GM12878 (cell line): ENCODE data around the gene RAD51B. TPM values are rescaled to one million over a fixed set of nuclear protein-coding genes. Genes with fewer than 3 reads are reported as not detected.

Experiments used
- ATAC-seq: fragments of 200-7000 bp; cut with Tn5 transposase; 3 replicates; pipeline ENCODE4 v1.9.1; 2020; ENCODE audit warnings: mild to moderate bottlenecking, moderate library complexity
- BruUV-seq: library from RNA; stranded (reverse); fragments of 400-500 nt; replicated peaks from 2 replicates; lab custom pipeline; 2021; lab: Mats Ljungman, UMichigan
- CTCF ChIA-PET: fragments of 300-600 bp; sonication (Branson Sonifier 250); formaldehyde crosslinking; extraction: SDS; loops from one replicate; lab custom pipeline; 2021; ENCODE audit warnings: inconsistent platforms; lab: Yijun Ruan, JAX
- POLR2A ChIA-PET: fragments of 350-600 bp; formaldehyde crosslinking; extraction: SDS; loops from one replicate; lab custom pipeline; 2021; ENCODE audit warnings: inconsistent platforms; lab: Charles Lee
- RAD21 ChIA-PET: fragments of 300-600 bp; sonication (Branson Sonifier 250); formaldehyde crosslinking; loops from one replicate; lab custom pipeline; 2023; ENCODE audit warnings: antibody characterized with exemption; ENCODE audit not compliant: unreplicated experiment; lab: Charles Lee
- SMC1A ChIA-PET: fragments of 300-600 bp; sonication (Branson Sonifier 250); formaldehyde crosslinking; loops from one replicate; lab custom pipeline; 2023; ENCODE audit not compliant: unreplicated experiment, uncharacterized antibody; lab: Charles Lee
- DNase-seq: peaks from one replicate; pipeline ENCODE4 v3.0.0-alpha.2; 2011; ENCODE audit warnings: low read depth, low spot score
- FAIRE-seq: peaks from 3 replicates; lab custom pipeline; 2011; peaks lifted over from hg19 to GRCh38; lab: Jason Lieb, UNC
- H2AFZ ChIP-seq: 2 replicates; pipeline ENCODE4 v1.6.0; 2011; ENCODE audit warnings: low read depth, low read length, control low read depth; ENCODE audit not compliant: control insufficient read depth
- H3K27ac ChIP-seq: 2 replicates; pipeline ENCODE4 v1.5.1; 2011; ENCODE audit warnings: control low read depth; ENCODE audit not compliant: control insufficient read depth, insufficient read depth
- H3K27me3 ChIP-seq, 2 experiments: replicated peaks in 1 of 2; 2 replicates each; pipeline versions ENCODE4 v1.6.0 to v1.6.1; 2011; ENCODE audit warnings: low read length in 1 of 2; ENCODE audit not compliant: control insufficient read depth in 2 of 2, insufficient read depth in 2 of 2
- H3K36me3 ChIP-seq, 2 experiments: 2 replicates each; pipeline ENCODE4 v1.5.1; 2011; ENCODE audit warnings: low read length in 1 of 2; ENCODE audit not compliant: control insufficient read depth in 2 of 2, insufficient read depth in 2 of 2
- H3K4me1 ChIP-seq: 2 replicates; pipeline ENCODE4 v1.6.1; 2011; ENCODE audit warnings: mild to moderate bottlenecking, low read length, moderate library complexity, mixed read lengths; ENCODE audit not compliant: control insufficient read depth, insufficient read depth
- H3K4me2 ChIP-seq: 2 replicates; pipeline ENCODE4 v1.6.0; 2011; ENCODE audit warnings: control low read depth; ENCODE audit not compliant: control insufficient read depth, insufficient read depth
- H3K4me3 ChIP-seq: fragments of 200-600 bp; sonication (generic); 2 replicates; pipeline ENCODE4 v1.5.1; 2016
- H3K79me2 ChIP-seq: 2 replicates; pipeline ENCODE4 v1.6.0; 2011; ENCODE audit warnings: low read length; ENCODE audit not compliant: control insufficient read depth, insufficient read depth
- H3K9ac ChIP-seq: 2 replicates; pipeline ENCODE4 v1.8.0; 2011; ENCODE audit warnings: low read length, control low read depth, mixed read lengths; ENCODE audit not compliant: control insufficient read depth, insufficient read depth
- H3K9me3 ChIP-seq: replicated peaks from 3 replicates; pipeline ENCODE4 v1.5.1; 2011; ENCODE audit warnings: mild to moderate bottlenecking, low read length; ENCODE audit not compliant: control insufficient read depth, insufficient read depth
- H4K20me1 ChIP-seq: 2 replicates; pipeline ENCODE4 v1.6.0; 2011; ENCODE audit not compliant: control insufficient read depth, insufficient read depth
- CBX3 ChIP-seq: fragments of 200-600 bp; sonication (generic); IDR thresholded peaks from 2 replicates; pipeline ENCODE4 v1.6.1; 2016; ENCODE audit warnings: low read depth, borderline replicate concordance
- CEBPZ ChIP-seq: fragments of 150-350 bp; IDR thresholded peaks from 2 replicates; pipeline ENCODE4 v1.6.1; 2016; ENCODE audit warnings: low read depth, low read length
- HDAC6 ChIP-seq: fragments of 200-600 bp; sonication (generic); IDR thresholded peaks from one replicate; pipeline ENCODE4 v1.8.0; 2017; ENCODE audit warnings: antibody characterized with exemption; ENCODE audit not compliant: unreplicated experiment
- NFXL1 ChIP-seq: fragments of 450-650 bp; IDR thresholded peaks from 2 replicates; pipeline ENCODE4 v1.6.1; 2017; ENCODE audit warnings: antibody characterized with exemption, mild to moderate bottlenecking, borderline replicate concordance
- POLR2AphosphoS2 ChIP-seq: IDR thresholded peaks from 2 replicates; pipeline ENCODE4 v1.6.1; 2011; ENCODE audit warnings: low read depth, mild to moderate bottlenecking, low read length, improper control_type of control experiment, moderate library complexity
- RAD21 ChIP-seq: IDR thresholded peaks from 2 replicates; pipeline ENCODE4 v1.6.1; 2011; ENCODE audit warnings: mild to moderate bottlenecking, low read depth, low read length, moderate library complexity; ENCODE audit not compliant: insufficient read depth
- SMARCA5 ChIP-seq: fragments of 450-650 bp; IDR thresholded peaks from 2 replicates; pipeline ENCODE4 v1.6.1; 2017; ENCODE audit warnings: mild to moderate bottlenecking
- TCF3 ChIP-seq: IDR thresholded peaks from 2 replicates; pipeline ENCODE4 v1.6.1; 2012; ENCODE audit warnings: low read depth, mild to moderate bottlenecking, low read length, borderline replicate concordance; ENCODE audit not compliant: insufficient read depth
- ZNF207 ChIP-seq: fragments of 450-650 bp; IDR thresholded peaks from 2 replicates; pipeline ENCODE4 v1.6.1; 2014; ENCODE audit warnings: antibody characterized with exemption, mild to moderate bottlenecking, borderline replicate concordance
- ZNF592 ChIP-seq: fragments of 450-650 bp; IDR thresholded peaks from 2 replicates; pipeline ENCODE4 v1.6.1; 2017; ENCODE audit warnings: mild to moderate bottlenecking, moderate library complexity
- ZZZ3 ChIP-seq: IDR thresholded peaks from 2 replicates; pipeline ENCODE4 v1.6.1; 2011; ENCODE audit warnings: low read depth; ENCODE audit not compliant: control insufficient read depth, insufficient read length
- WGBS: methylation state at CpG from one replicate; pipeline ENCODE4 v1.1.6; 2016; ENCODE audit warnings: low lambda C conversion rate; ENCODE audit not compliant: insufficient replicate concordance, insufficient coverage; ENCODE audit errors: missing lambda C conversion rate; 5-methylcytosine and 5-hydroxymethylcytosine counted together
- in situ Hi-C: fragments of 300-500 bp; cut with MboI; formaldehyde crosslinking; loops from 9 replicates; pipeline ENCODE4 v1.14.3; 2018; ENCODE audit warnings: mixed read lengths
- intact Hi-C: fragments of 100-400 bp; cut with micrococcal nuclease; formaldehyde crosslinking; loops from one replicate; pipeline ENCODE4 v1.14.2; 2022; ENCODE audit not compliant: unreplicated experiment
- polyA plus RNA-seq, 11 experiments: library from polyadenylated mRNA; depleted of rRNA in 4 of 11; unstranded in 6 of 11; stranded (reverse) in 5 of 11; fragments of >200 nt; fragmentation: Nextera tagmentation in 4 of 11; fragmentation: Illumina TruSeq in 1 of 11; extraction: Ambion mirVana in 4 of 11; extraction: Trizol in 1 of 11; gene quantifications; 1 replicate in 1 of 11; 2 replicates in 10 of 11; pipeline versions ENCODE4 v1.2.1 to v1.2.3, GENCODE V29; 2011 to 2016; ENCODE audit warnings: inconsistent platforms in 2 of 11, missing spikeins in 2 of 11, low read depth in 1 of 11
- total RNA-seq, 4 experiments: library from RNA; depleted of rRNA in 3 of 4; stranded (reverse); fragments of >200 nt in 3 of 4; fragmentation: Illumina TruSeq in 1 of 4; extraction: Trizol in 1 of 4; gene quantifications; 2 replicates each; pipeline versions ENCODE4 v1.2.1 to v1.2.3, GENCODE V29; 2013 to 2021
- TF ChIP-seq, protein P1 (sequence below): fragments of 450-650 bp; IDR thresholded peaks from 2 replicates; pipeline ENCODE4 v1.6.1; 2017; ENCODE audit warnings: mild to moderate bottlenecking, moderate library complexity

RAD51B gene
- total and polyA plus RNA-seq, 10 of the 15 experiments (the other 5 are each of a cell fraction or from before 2014, with no cell fraction given): 9.8 to 26.8 (median 21.3) TPM

DNA sequence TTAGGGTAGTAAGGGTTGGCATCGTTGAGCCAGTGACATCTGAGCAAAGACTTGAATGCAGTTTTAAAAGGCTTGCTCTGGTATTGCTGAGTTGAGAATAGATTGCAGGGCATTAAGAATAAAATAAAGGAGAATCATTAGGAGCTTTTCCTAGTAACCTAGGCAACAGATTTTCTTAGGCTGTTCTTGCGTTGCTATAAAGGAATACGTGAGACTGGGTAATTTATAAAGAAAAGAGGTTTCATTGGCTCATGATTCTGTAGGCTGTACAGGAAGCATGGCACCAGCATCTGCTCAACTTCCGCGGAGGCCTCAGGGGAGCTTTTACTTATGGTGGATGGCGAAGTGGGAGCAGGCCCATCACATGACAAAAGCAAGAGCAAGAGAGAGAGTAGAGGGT is 97.4 kb downstream of the RAD51B start:
- no peak overlapping the region for H3K4me2 ChIP-seq
- DNase-seq (no peak), ATAC-seq (no peak), FAIRE-seq (no peak)
- intact Hi-C loops (no loop called here), in situ Hi-C loops (no loop called here)
- ChIA-PET POLR2A (no interaction called here), SMC1A (no interaction called here), CTCF (no interaction called here), RAD21 (no interaction called here)
- no peak overlapping the region for H2AFZ ChIP-seq
- no peak overlapping the region for H3K4me3 ChIP-seq
- no peak overlapping the region for H3K27ac ChIP-seq
- H3K36me3 ChIP-seq: no peaks in the 10 kb centered on the region
- no TSS peak for BruUV-seq
- 98% methylated on average over 6 of the region's 6 CpGs for WGBS
- H3K27me3 ChIP-seq: no peaks in the 10 kb centered on the region
- H3K4me1 ChIP-seq: no peaks in the 10 kb centered on the region
- no peaks in the 10 kb centered on the region for H3K79me2 ChIP-seq
- H4K20me1 ChIP-seq: no peaks in the 10 kb centered on the region
- no peak overlapping the region for H3K9ac ChIP-seq
- H3K9me3 ChIP-seq: no peaks in the 10 kb centered on the region
- TF ChIP-seq ZNF592 (no peak), HDAC6 (no peak), CEBPZ (no peak), TCF3 (no peak), RAD21 (no peak), CBX3 (no peak), NFXL1 (no peak), ZZZ3 (no peak), POLR2AphosphoS2 (no peak), SMARCA5 (no peak), ZNF207 (no peak)
- TF ChIP-seq, protein P1, sequence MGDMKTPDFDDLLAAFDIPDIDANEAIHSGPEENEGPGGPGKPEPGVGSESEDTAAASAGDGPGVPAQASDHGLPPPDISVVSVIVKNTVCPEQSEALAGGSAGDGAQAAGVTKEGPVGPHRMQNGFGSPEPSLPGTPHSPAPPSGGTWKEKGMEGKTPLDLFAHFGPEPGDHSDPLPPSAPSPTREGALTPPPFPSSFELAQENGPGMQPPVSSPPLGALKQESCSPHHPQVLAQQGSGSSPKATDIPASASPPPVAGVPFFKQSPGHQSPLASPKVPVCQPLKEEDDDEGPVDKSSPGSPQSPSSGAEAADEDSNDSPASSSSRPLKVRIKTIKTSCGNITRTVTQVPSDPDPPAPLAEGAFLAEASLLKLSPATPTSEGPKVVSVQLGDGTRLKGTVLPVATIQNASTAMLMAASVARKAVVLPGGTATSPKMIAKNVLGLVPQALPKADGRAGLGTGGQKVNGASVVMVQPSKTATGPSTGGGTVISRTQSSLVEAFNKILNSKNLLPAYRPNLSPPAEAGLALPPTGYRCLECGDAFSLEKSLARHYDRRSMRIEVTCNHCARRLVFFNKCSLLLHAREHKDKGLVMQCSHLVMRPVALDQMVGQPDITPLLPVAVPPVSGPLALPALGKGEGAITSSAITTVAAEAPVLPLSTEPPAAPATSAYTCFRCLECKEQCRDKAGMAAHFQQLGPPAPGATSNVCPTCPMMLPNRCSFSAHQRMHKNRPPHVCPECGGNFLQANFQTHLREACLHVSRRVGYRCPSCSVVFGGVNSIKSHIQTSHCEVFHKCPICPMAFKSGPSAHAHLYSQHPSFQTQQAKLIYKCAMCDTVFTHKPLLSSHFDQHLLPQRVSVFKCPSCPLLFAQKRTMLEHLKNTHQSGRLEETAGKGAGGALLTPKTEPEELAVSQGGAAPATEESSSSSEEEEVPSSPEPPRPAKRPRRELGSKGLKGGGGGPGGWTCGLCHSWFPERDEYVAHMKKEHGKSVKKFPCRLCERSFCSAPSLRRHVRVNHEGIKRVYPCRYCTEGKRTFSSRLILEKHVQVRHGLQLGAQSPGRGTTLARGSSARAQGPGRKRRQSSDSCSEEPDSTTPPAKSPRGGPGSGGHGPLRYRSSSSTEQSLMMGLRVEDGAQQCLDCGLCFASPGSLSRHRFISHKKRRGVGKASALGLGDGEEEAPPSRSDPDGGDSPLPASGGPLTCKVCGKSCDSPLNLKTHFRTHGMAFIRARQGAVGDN: no peak
